H1 (cell line): ENCODE data around the gene EIF4ENIF1. TPM values are rescaled to one million over a fixed set of nuclear protein-coding genes. Genes with fewer than 3 reads are reported as not detected.

Experiments
- CTCF ChIA-PET: fragments of 300-600 bp; sonication (Branson Sonifier 250); formaldehyde crosslinking; loops from one replicate; lab custom pipeline; 2021; ENCODE audit not compliant: partially characterized antibody; lab: Charles Lee
- POLR2A ChIA-PET: fragments of 300-600 bp; sonication (Branson Sonifier 250); formaldehyde crosslinking; loops from one replicate; lab custom pipeline; 2021; ENCODE audit warnings: inconsistent platforms; ENCODE audit not compliant: partially characterized antibody; lab: Charles Lee
- DNase-seq, 2 experiments: peaks; one replicate each; pipeline versions ENCODE4 v3.0.0 to v3.0.0-alpha.2; 2010 to 2022; ENCODE audit warnings: low spot score in 2 of 2, low read depth in 1 of 2, mixed read lengths in 1 of 2
- FAIRE-seq: peaks from 2 replicates; lab custom pipeline; 2011; peaks lifted over from hg19 to GRCh38; lab: Jason Lieb, UNC
- H2AFZ ChIP-seq: 2 replicates; pipeline ENCODE4 v1.8.1; 2012; ENCODE audit warnings: low read length, inconsistent platforms
- H2AK5ac ChIP-seq: 2 replicates; pipeline ENCODE4 v1.6.1; 2013; ENCODE audit warnings: low read depth, low read length
- H2BK120ac ChIP-seq: replicated peaks from 2 replicates; pipeline ENCODE3; 2013; ENCODE audit warnings: low read depth, low read length, inconsistent platforms
- H2BK12ac ChIP-seq: 2 replicates; pipeline ENCODE4 v1.6.1; 2013; ENCODE audit warnings: low read depth, low read length
- H2BK15ac ChIP-seq: 2 replicates; pipeline ENCODE4 v1.6.1; 2013; ENCODE audit warnings: low read length
- H2BK20ac ChIP-seq: 2 replicates; pipeline ENCODE4 v1.6.1; 2013; ENCODE audit warnings: low read length
- H2BK5ac ChIP-seq: 2 replicates; pipeline ENCODE4 v1.6.1; 2013; ENCODE audit warnings: low read depth, low read length
- H3K14ac ChIP-seq: 2 replicates; pipeline ENCODE4 v1.6.1; 2013; ENCODE audit warnings: inconsistent platforms; ENCODE audit not compliant: insufficient read length
- H3K18ac ChIP-seq: 2 replicates; pipeline ENCODE4 v1.6.1; 2013; ENCODE audit warnings: low read length; ENCODE audit errors: extremely low read depth
- H3K23ac ChIP-seq: 2 replicates; pipeline ENCODE4 v1.6.1; 2013; ENCODE audit warnings: inconsistent platforms; ENCODE audit not compliant: insufficient read length
- H3K23me2 ChIP-seq: 2 replicates; pipeline ENCODE4 v1.6.1; 2013; ENCODE audit warnings: low read depth, low read length
- H3K27ac ChIP-seq: 2 replicates; pipeline ENCODE4 v1.6.1; 2011; ENCODE audit warnings: low read depth, low read length, inconsistent platforms
- H3K27me3 ChIP-seq, 4 experiments: replicated peaks in 1 of 4; 1 replicate in 1 of 4; 2 replicates in 3 of 4; pipeline versions ENCODE4 v1.6.1 to v1.8.1; 2011 to 2013; ENCODE audit warnings: low read length in 3 of 4, mild to moderate bottlenecking in 3 of 4, inconsistent platforms in 2 of 4, mixed read lengths in 2 of 4, moderate library complexity in 1 of 4; ENCODE audit not compliant: control insufficient read depth in 3 of 4, insufficient read depth in 3 of 4; ENCODE audit errors: extremely low read depth in 1 of 4
- H3K36me3 ChIP-seq, 4 experiments: 2 replicates each; pipeline versions ENCODE4 v1.6.1 to v1.8.1; 2011 to 2013; ENCODE audit warnings: mild to moderate bottlenecking in 4 of 4, low read length in 3 of 4, moderate library complexity in 2 of 4, control low read depth in 1 of 4, inconsistent platforms in 1 of 4; ENCODE audit not compliant: insufficient read depth in 4 of 4, control insufficient read depth in 2 of 4
- H3K4ac ChIP-seq: replicated peaks from 2 replicates; pipeline ENCODE3; 2013; ENCODE audit warnings: low read length, low read depth, mixed read lengths, inconsistent platforms; ENCODE audit not compliant: insufficient read length
- H3K4me1 ChIP-seq, 4 experiments: replicated peaks in 1 of 4; 1 replicate in 1 of 4; 2 replicates in 3 of 4; pipeline versions ENCODE4 v1.6.1 to v1.8.1; 2011 to 2013; ENCODE audit warnings: low read length in 3 of 4, inconsistent platforms in 2 of 4, mixed read lengths in 1 of 4; ENCODE audit not compliant: insufficient read depth in 4 of 4, control insufficient read depth in 3 of 4
- H3K4me2 ChIP-seq, 2 experiments: 2 replicates each; pipeline versions ENCODE4 v1.6.1 to v1.8.1; 2011 to 2013; ENCODE audit warnings: low read depth in 2 of 2, low read length in 2 of 2, control low read depth in 1 of 2, inconsistent platforms in 1 of 2, mild to moderate bottlenecking in 1 of 2; ENCODE audit not compliant: insufficient read depth in 1 of 2
- H3K4me3 ChIP-seq, 4 experiments: fragments of 200-600, 300-600 bp in 1 of 4; sonication (generic), shearing (Covaris generic), sonication (Bioruptor Twin) in 1 of 4; 2 replicates each; pipeline versions ENCODE4 v1.5.1 to v1.8.1; 2011 to 2016; ENCODE audit warnings: low read length in 4 of 4, low read depth in 3 of 4, control low read depth in 2 of 4, inconsistent platforms in 2 of 4, mild to moderate bottlenecking in 2 of 4, mixed read lengths in 1 of 4, moderate library complexity in 1 of 4; ENCODE audit not compliant: insufficient read depth in 2 of 4; ENCODE audit errors: extremely low read depth in 1 of 4
- H3K56ac ChIP-seq: replicated peaks from 2 replicates; pipeline ENCODE3; 2013; ENCODE audit warnings: low read depth, mild to moderate bottlenecking, mixed read lengths, low read length, inconsistent platforms; ENCODE audit not compliant: insufficient read length
- H3K79me1 ChIP-seq: 2 replicates; pipeline ENCODE4 v1.6.1; 2013; ENCODE audit warnings: low read depth, low read length, control low read depth
- H3K79me2 ChIP-seq, 2 experiments: 2 replicates each; pipeline versions ENCODE4 v1.6.1 to v1.8.1; 2012 to 2013; ENCODE audit warnings: low read length in 2 of 2, mild to moderate bottlenecking in 2 of 2, inconsistent platforms in 1 of 2; ENCODE audit not compliant: insufficient read depth in 2 of 2, control insufficient read depth in 1 of 2
- H3K9ac ChIP-seq, 4 experiments: replicated peaks in 1 of 4; 1 replicate in 1 of 4; 2 replicates in 3 of 4; pipeline versions ENCODE4 v1.6.1 to v1.8.1; 2011 to 2013; ENCODE audit warnings: low read depth in 3 of 4, low read length in 3 of 4, control low read depth in 2 of 4, mild to moderate bottlenecking in 2 of 4, moderate library complexity in 2 of 4, inconsistent platforms in 1 of 4; ENCODE audit errors: extremely low read depth in 1 of 4
- H3K9me3 ChIP-seq, 2 experiments: 2 replicates each; pipeline versions ENCODE4 v1.6.1 to v1.8.1; 2012 to 2013; ENCODE audit warnings: mild to moderate bottlenecking in 2 of 2, moderate library complexity in 2 of 2, control low read depth in 1 of 2, inconsistent platforms in 1 of 2, low read depth in 1 of 2, low read length in 1 of 2, mixed read lengths in 1 of 2; ENCODE audit not compliant: insufficient read depth in 2 of 2
- H4K20me1 ChIP-seq, 2 experiments: replicated peaks in 1 of 2; 2 replicates each; pipeline versions ENCODE3 to v1.8.1; 2011 to 2013; ENCODE audit warnings: inconsistent platforms in 2 of 2, low read length in 2 of 2, mild to moderate bottlenecking in 1 of 2; ENCODE audit not compliant: insufficient read depth in 2 of 2, control insufficient read depth in 1 of 2
- H4K5ac ChIP-seq: 2 replicates; pipeline ENCODE4 v1.6.1; 2013; ENCODE audit warnings: low read length, low read depth, mixed read lengths, inconsistent platforms; ENCODE audit not compliant: insufficient read length
- H4K8ac ChIP-seq: 2 replicates; pipeline ENCODE4 v1.8.0; 2013; ENCODE audit warnings: mild to moderate bottlenecking, moderate library complexity, low read length, inconsistent platforms; ENCODE audit not compliant: insufficient read depth; ENCODE audit errors: extremely low read depth
- H4K91ac ChIP-seq: replicated peaks from 2 replicates; pipeline ENCODE3; 2013; ENCODE audit warnings: low read length, mixed read lengths, inconsistent platforms; ENCODE audit not compliant: insufficient read length
- ASH2L ChIP-seq: fragments of 200-600, 300-600 bp; sonication (generic); IDR thresholded peaks from one replicate; pipeline ENCODE4 v1.7.1; 2017; ENCODE audit warnings: low read length
- CBX5 ChIP-seq: fragments of 300-800, 300-1000 bp; sonication (generic); IDR thresholded peaks from 2 replicates; pipeline ENCODE4 v1.7.1; 2016; ENCODE audit warnings: antibody characterized with exemption, low read length, low read depth
- NRF1 ChIP-seq: IDR thresholded peaks from 2 replicates; pipeline ENCODE4 v1.6.1; 2011; ENCODE audit warnings: mild to moderate bottlenecking, low read depth, low read length, improper control_type of control experiment
- RFX5 ChIP-seq: IDR thresholded peaks from 2 replicates; pipeline ENCODE4 v1.6.1; 2011; ENCODE audit warnings: low read depth, low read length, improper control_type of control experiment, borderline replicate concordance
- SIN3A ChIP-seq, 2 experiments: IDR thresholded peaks in 1 of 2; conservative IDR thresholded peaks in 1 of 2; 2 replicates each; pipeline ENCODE4 v1.6.1; 2011 to 2012; ENCODE audit warnings: low read length in 2 of 2, improper control_type of control experiment in 1 of 2, low read depth in 1 of 2, mild to moderate bottlenecking in 1 of 2
- SP2 ChIP-seq: IDR thresholded peaks from 2 replicates; pipeline ENCODE4 v1.6.1; 2012; ENCODE audit warnings: mild to moderate bottlenecking, low read length, inconsistent platforms
- SP4 ChIP-seq: IDR thresholded peaks from 2 replicates; pipeline ENCODE4 v1.6.1; 2012; ENCODE audit warnings: low read length, inconsistent platforms
- TCF12 ChIP-seq: IDR thresholded peaks from 2 replicates; pipeline ENCODE4 v1.6.1; 2011; ENCODE audit warnings: low read depth, mild to moderate bottlenecking, low read length
- ZNF274 ChIP-seq: IDR thresholded peaks from 2 replicates; pipeline ENCODE4 v1.7.0; 2012; ENCODE audit warnings: low read length, borderline replicate concordance; ENCODE audit errors: extremely low read depth
- WGBS, 2 experiments: shearing (Covaris generic) in 1 of 2; methylation state at CpG; one replicate each; pipeline versions ENCODE4 v1.1.6 to v1.1.7; 2013 to 2015; ENCODE audit warnings: low lambda C conversion rate in 2 of 2, mixed read lengths in 2 of 2, inconsistent platforms in 1 of 2, low coverage in 1 of 2, missing lambda C conversion rate in 1 of 2; ENCODE audit not compliant: insufficient replicate concordance in 2 of 2, insufficient coverage in 1 of 2, insufficient read length in 1 of 2; ENCODE audit errors: extremely low coverage in 1 of 2, missing lambda C conversion rate in 1 of 2; 5-methylcytosine and 5-hydroxymethylcytosine counted together
- polyA plus RNA-seq, 7 experiments: library from polyadenylated mRNA; depleted of rRNA in 3 of 7; stranded (reverse) in 5 of 7; unstranded in 2 of 7; fragments of >200 nt in 5 of 7; fragments of 200-250 nt in 2 of 7; gene quantifications; 1 replicate in 5 of 7; 2 replicates in 1 of 7; 4 replicates in 1 of 7; pipeline versions ENCODE4 v1.2.1 to v1.2.3, GENCODE V29; 2011 to 2013; ENCODE audit warnings: missing spikeins in 2 of 7, mixed read lengths in 2 of 7
- total RNA-seq: library from RNA; stranded (reverse); fragmentation: NEBNext Ultra II Directional; extraction: Animal tissue kit (Norgen Biotek cat#: 25700); gene quantifications from 2 replicates; pipeline ENCODE4 v1.2.1, GENCODE V29; 2021

Gene EIF4ENIF1
- total and polyA plus RNA-seq, 2 of the 8 experiments (the other 6 are each of a cell fraction or from before 2014, with no cell fraction given): 21.9 to 23.6 TPM

DNA sequence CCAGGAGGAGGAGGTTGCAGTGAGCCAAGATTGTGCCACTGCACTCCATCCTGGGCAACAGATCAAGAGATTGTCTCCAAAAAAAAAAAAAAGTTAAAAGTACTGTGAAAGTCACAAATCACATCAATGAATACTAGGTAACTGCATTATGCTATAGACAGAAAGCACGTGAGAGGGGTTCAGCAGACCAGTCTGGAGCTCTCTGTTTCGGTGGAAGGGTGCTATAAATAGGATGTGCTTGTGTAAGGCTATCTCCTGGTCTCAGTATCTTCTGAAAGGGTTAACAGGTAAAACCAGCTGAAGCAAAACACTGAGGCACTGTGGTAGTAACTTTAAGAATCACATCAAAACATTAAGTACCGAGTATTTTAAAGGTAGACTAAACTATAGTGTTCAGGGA is 43.4 kb downstream of the EIF4ENIF1 start:
- Histone ChIP-seq H2AK5ac (no peak overlapping the region), H3K79me2 (no peaks in the 10 kb centered on the region), H4K20me1 (peaks cover 0 to 3% of the 10 kb centered on the region in 2 experiments), H3K14ac (no peak overlapping the region), H3K23ac (no peak overlapping the region), H3K9me3 (no peaks in the 10 kb centered on the region), H3K18ac (no peak overlapping the region), H2BK15ac (no peak overlapping the region), H3K9ac (no peak overlapping the region), H3K4me3 (no peak overlapping the region), H2BK120ac (no peak overlapping the region), H3K56ac (no peak overlapping the region), H3K4me2 (no peak overlapping the region), H3K27ac (no peak overlapping the region), H4K8ac (no peak overlapping the region), H2BK12ac (no peak overlapping the region), H3K4me1 (no peaks in the 10 kb centered on the region), H3K36me3 (peaks cover 8 to 24% (median 17%) of the 10 kb centered on the region in 4 experiments), H4K5ac (no peak overlapping the region), H4K91ac (no peak overlapping the region), H3K4ac (no peak overlapping the region), H2AFZ (no peak overlapping the region), H2BK5ac (no peak overlapping the region), H2BK20ac (no peak overlapping the region), H3K27me3 (peaks cover 0 to 1% (median 0%) of the 10 kb centered on the region in 4 experiments; a peak in 1 of 7 replicates), H3K23me2 (no peaks in the 10 kb centered on the region), H3K79me1 (no peaks in the 10 kb centered on the region)
- FAIRE-seq (no peak), DNase-seq (no peak)
- ChIA-PET CTCF (interaction anchor here (1.4 kb wide), 1 partner anchor 22 kb away, joined by 4 read pairs; no protein-coding TSS in a partner anchor), POLR2A (interaction anchor here (0.9 to 3.8 kb wide), 2 partner anchors 9 to 12 kb away, joined by 3 to 15 read pairs; no protein-coding TSS in a partner anchor)
- WGBS, 2 experiments: 91% methylated on average over 3 of the region's 3 CpGs; no CpG with 5 or more reads in 1 of the 2 experiments
- TF ChIP-seq ZNF274 (no peak), SIN3A (conservative IDR thresholded peaks at IDR 0.05 in 1 of 2, IDR thresholded peaks at IDR 0.05 in 1 of 2; ENCODE audit: low read depth in 1 of 2, low read length in 2 of 2) (no peak), ASH2L (no peak), SP4 (no peak), RFX5 (no peak), SP2 (no peak), NRF1 (no peak), TCF12 (no peak), CBX5 (no peak)
